Measurements from ENCODE around the gene HSPE1.

GRCh38 chr2:197497326-197497725 lies 2.9 kb upstream of the HSPE1 start:
- TF ChIP-seq POLR2AphosphoS5 (IDR thresholded peaks at IDR 0.05; ENCODE audit: low read depth, low read length), result no peak
- TF ChIP-seq, protein P1, sequence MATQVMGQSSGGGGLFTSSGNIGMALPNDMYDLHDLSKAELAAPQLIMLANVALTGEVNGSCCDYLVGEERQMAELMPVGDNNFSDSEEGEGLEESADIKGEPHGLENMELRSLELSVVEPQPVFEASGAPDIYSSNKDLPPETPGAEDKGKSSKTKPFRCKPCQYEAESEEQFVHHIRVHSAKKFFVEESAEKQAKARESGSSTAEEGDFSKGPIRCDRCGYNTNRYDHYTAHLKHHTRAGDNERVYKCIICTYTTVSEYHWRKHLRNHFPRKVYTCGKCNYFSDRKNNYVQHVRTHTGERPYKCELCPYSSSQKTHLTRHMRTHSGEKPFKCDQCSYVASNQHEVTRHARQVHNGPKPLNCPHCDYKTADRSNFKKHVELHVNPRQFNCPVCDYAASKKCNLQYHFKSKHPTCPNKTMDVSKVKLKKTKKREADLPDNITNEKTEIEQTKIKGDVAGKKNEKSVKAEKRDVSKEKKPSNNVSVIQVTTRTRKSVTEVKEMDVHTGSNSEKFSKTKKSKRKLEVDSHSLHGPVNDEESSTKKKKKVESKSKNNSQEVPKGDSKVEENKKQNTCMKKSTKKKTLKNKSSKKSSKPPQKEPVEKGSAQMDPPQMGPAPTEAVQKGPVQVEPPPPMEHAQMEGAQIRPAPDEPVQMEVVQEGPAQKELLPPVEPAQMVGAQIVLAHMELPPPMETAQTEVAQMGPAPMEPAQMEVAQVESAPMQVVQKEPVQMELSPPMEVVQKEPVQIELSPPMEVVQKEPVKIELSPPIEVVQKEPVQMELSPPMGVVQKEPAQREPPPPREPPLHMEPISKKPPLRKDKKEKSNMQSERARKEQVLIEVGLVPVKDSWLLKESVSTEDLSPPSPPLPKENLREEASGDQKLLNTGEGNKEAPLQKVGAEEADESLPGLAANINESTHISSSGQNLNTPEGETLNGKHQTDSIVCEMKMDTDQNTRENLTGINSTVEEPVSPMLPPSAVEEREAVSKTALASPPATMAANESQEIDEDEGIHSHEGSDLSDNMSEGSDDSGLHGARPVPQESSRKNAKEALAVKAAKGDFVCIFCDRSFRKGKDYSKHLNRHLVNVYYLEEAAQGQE (IDR thresholded peaks at IDR 0.05; ENCODE audit: low read depth), result no peak
- no peak for TF ChIP-seq POLR2A (IDR thresholded peaks at IDR 0.05; ENCODE audit: borderline replicate concordance, extremely low read depth, insufficient read depth, insufficient read length)
- TF ChIP-seq CTCF (IDR thresholded peaks at IDR 0.05 in 2 of 3, conservative IDR thresholded peaks at IDR 0.05 in 1 of 3; ENCODE audit: borderline replicate concordance in 1 of 3, insufficient read depth in 1 of 3, low read depth in 2 of 3, low read length in 2 of 3), result no peak
- no peak for TF ChIP-seq EZH2phosphoT487 (IDR thresholded peaks at IDR 0.05; ENCODE audit: borderline replicate concordance)
- TF ChIP-seq, protein P2, sequence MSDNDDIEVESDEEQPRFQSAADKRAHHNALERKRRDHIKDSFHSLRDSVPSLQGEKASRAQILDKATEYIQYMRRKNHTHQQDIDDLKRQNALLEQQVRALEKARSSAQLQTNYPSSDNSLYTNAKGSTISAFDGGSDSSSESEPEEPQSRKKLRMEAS (IDR thresholded peaks at IDR 0.05), result no peak
